Frontal cortex (tissue), 4 donors: ENCODE measurements around the gene TM4SF1. TPM values are rescaled to one million over a fixed set of nuclear protein-coding genes. Genes with fewer than 3 reads are reported as not detected.
"Not testable (repeated sequence)": the region's sequence is repeated elsewhere in the genome, so short reads cannot be mapped to it uniquely, and the experiment has no call there.

Source experiments
- DNase-seq, 2 donors: peaks; one replicate each; pipeline ENCODE4 v3.0.0; 2012; ENCODE audit warnings: low spot score in 2 of 2
- FAIRE-seq: peaks from 2 replicates; lab custom pipeline; 2012; peaks lifted over from hg19 to GRCh38; lab: Jason Lieb, UNC
- total RNA-seq: library from RNA; depleted of rRNA; stranded (reverse); fragments of >200 nt; gene quantifications from one replicate; pipeline ENCODE4 v1.2.3, GENCODE V29; 2014
- donor health status: control.
- donor health status: control.
- donor health status: control.

TM4SF1 gene
- total RNA-seq, 1 donor from 2014 or later: 15.1 TPM

- DNase-seq (no peak), FAIRE-seq (no peak)
Observed at GRCh38 chr3:149356630-149357029, 20.8 kb downstream of the TM4SF1 start.

GRCh38 chr3:149356044-149356592 lies 21.3 kb downstream of the TM4SF1 start:
- FAIRE-seq (no peak), DNase-seq (no peak)

- no peak for FAIRE-seq
- no peak for DNase-seq
Observed at GRCh38 chr3:149353581-149354184, 23.8 kb downstream of the TM4SF1 start.

- FAIRE-seq (no peak), DNase-seq (peak in 1 of 2 donors; percentile 30)
Observed at GRCh38 chr3:149352556-149352955, 24.9 kb downstream of the TM4SF1 start.

- FAIRE-seq: no peak
Observed at GRCh38 chr3:149343951-149344350, 33.5 kb downstream of the TM4SF1 start.

GRCh38 chr3:149342413-149343380 lies 34.8 kb downstream of the TM4SF1 start:
- no peak for FAIRE-seq
- DNase-seq: no peak

More at GRCh38 chr3:149343951-149344350, 33.5 kb downstream of the TM4SF1 start:
- DNase-seq: no peak

GRCh38 chr3:149340310-149340933 lies 37.0 kb downstream of the TM4SF1 start:
- DNase-seq (no peak), FAIRE-seq (no peak)

GRCh38 chr3:149339931-149340309 lies 37.5 kb downstream of the TM4SF1 start:
- DNase-seq (no peak), FAIRE-seq (no peak)

GRCh38 chr3:149337486-149337885 lies 40.0 kb downstream of the TM4SF1 start:
- DNase-seq, FAIRE-seq: not testable (repeated sequence)

- DNase-seq (no peak), FAIRE-seq (no peak)
Observed at GRCh38 chr3:149336925-149337324, 40.5 kb downstream of the TM4SF1 start.

- DNase-seq (no peak), FAIRE-seq (no peak)
Observed at GRCh38 chr3:149333176-149333859, 44.1 kb downstream of the TM4SF1 start, which contains the start of gene TM4SF18. Gene TM4SF18, minus strand, starts transcription at chr3:149333636. Its CDS starts 254 bp downstream, at chr3:149333382.

- DNase-seq: no peak
Observed at GRCh38 chr3:149332771-149333170, 44.7 kb downstream of the TM4SF1 start.

GRCh38 chr3:149332227-149332765 lies 45.2 kb downstream of the TM4SF1 start:
- no peak for FAIRE-seq
- DNase-seq: no peak

More at GRCh38 chr3:149332771-149333170, 44.7 kb downstream of the TM4SF1 start:
- no peak for FAIRE-seq

GRCh38 chr3:149331396-149331795 lies 46.1 kb downstream of the TM4SF1 start:
- no peak for FAIRE-seq
- DNase-seq: no peak

- FAIRE-seq (no peak), DNase-seq (no peak)
Observed at GRCh38 chr3:149330609-149331331, 46.7 kb downstream of the TM4SF1 start.

GRCh38 chr3:149327156-149327555 lies 50.3 kb downstream of the TM4SF1 start:
- DNase-seq (no peak), FAIRE-seq (no peak)

GRCh38 chr3:149325581-149325980 lies 51.9 kb downstream of the TM4SF1 start:
- no peak for DNase-seq
- FAIRE-seq: no peak

GRCh38 chr3:149324332-149324731 lies 53.1 kb downstream of the TM4SF1 start:
- FAIRE-seq: no peak
- no peak for DNase-seq

GRCh38 chr3:149321640-149322039 lies 55.8 kb downstream of the TM4SF1 start:
- DNase-seq: no peak

More at GRCh38 chr3:149321640-149322039, 55.8 kb downstream of the TM4SF1 start:
- no peak for FAIRE-seq
